ENCODE data around the gene CSRP1. TPM values are rescaled to one million over a fixed set of nuclear protein-coding genes. Genes with fewer than 3 reads are reported as not detected.

Gene CSRP1
- total and polyA plus RNA-seq, 2 donors: 39.7 to 170 TPM

- Histone ChIP-seq H3K4me1 (ENCODE audit: control insufficient read depth in 2 of 2, insufficient read depth in 2 of 2, low read length in 2 of 2) (peaks cover 7 to 24% of the 10 kb centered on the region in 2 donors), H3K27me3 (ENCODE audit: control insufficient read depth in 2 of 2, insufficient read depth in 1 of 2, low read length in 1 of 2) (peaks cover under 1 to 9% of the 10 kb centered on the region in 2 donors), H3K4me3 (ENCODE audit: low read length in 2 of 2) (no peak overlapping the region), H3K36me3 (ENCODE audit: control insufficient read depth in 2 of 2, insufficient read depth in 2 of 2, low read length in 1 of 2) (peaks cover 4 to 17% of the 10 kb centered on the region in 2 donors), H3K27ac (ENCODE audit: low read depth in 1 of 2, low read length in 1 of 2) (no peak overlapping the region), H3K9me3 (ENCODE audit: control insufficient read depth in 2 of 2, insufficient read depth in 1 of 2, low read length in 1 of 2) (no peaks in the 10 kb centered on the region)
- WGBS: 48% methylated on average over 3 of the region's 3 CpGs
- no peak for DNase-seq (ENCODE audit: low read depth in 6 of 9, low spot score in 9 of 9)
Observed at GRCh38 chr1:201486187-201486586, 20.7 kb downstream of the CSRP1 start.

GRCh38 chr1:201485184-201485774, 21.6 kb downstream of the CSRP1 start:
- Histone ChIP-seq H3K27me3 (ENCODE audit: control insufficient read depth in 2 of 2, insufficient read depth in 1 of 2, low read length in 1 of 2) (peaks cover 6 to 18% of the 10 kb centered on the region in 2 donors), H3K4me3 (ENCODE audit: low read length in 2 of 2) (no peak overlapping the region), H3K36me3 (ENCODE audit: control insufficient read depth in 2 of 2, insufficient read depth in 2 of 2, low read length in 1 of 2) (peaks cover 4 to 17% of the 10 kb centered on the region in 2 donors), H3K9me3 (ENCODE audit: control insufficient read depth in 2 of 2, insufficient read depth in 1 of 2, low read length in 1 of 2) (peaks cover 0 to 5% of the 10 kb centered on the region in 2 donors), H3K4me1 (ENCODE audit: control insufficient read depth in 2 of 2, insufficient read depth in 2 of 2, low read length in 2 of 2) (peaks cover 7 to 33% of the 10 kb centered on the region in 2 donors), H3K27ac (ENCODE audit: low read depth in 1 of 2, low read length in 1 of 2) (no peak overlapping the region)
- 98% methylated on average over 4 of the region's 4 CpGs for WGBS
- DNase-seq (ENCODE audit: low read depth in 6 of 9, low spot score in 9 of 9): no peak

GRCh38 chr1:201483373-201483949, 23.5 kb downstream of the CSRP1 start:
- H3K4me1 ChIP-seq (ENCODE audit: control insufficient read depth in 2 of 2, insufficient read depth in 2 of 2, low read length in 2 of 2): peaks cover 7 to 35% of the 10 kb centered on the region in 2 donors
- peak overlapping the region in 1 of 2 donors; percentile 30 for H3K27ac ChIP-seq (ENCODE audit: low read depth in 1 of 2, low read length in 1 of 2)
- peaks cover 12 to 27% of the 10 kb centered on the region in 2 donors for H3K27me3 ChIP-seq (ENCODE audit: control insufficient read depth in 2 of 2, insufficient read depth in 1 of 2, low read length in 1 of 2)
- H3K36me3 ChIP-seq (ENCODE audit: control insufficient read depth in 2 of 2, insufficient read depth in 2 of 2, low read length in 1 of 2): peaks cover 4 to 11% of the 10 kb centered on the region in 2 donors
- no peak for DNase-seq (ENCODE audit: low read depth in 6 of 9, low spot score in 9 of 9)
- no peak overlapping the region for H3K4me3 ChIP-seq (ENCODE audit: low read length in 2 of 2)
- H3K9me3 ChIP-seq (ENCODE audit: control insufficient read depth in 2 of 2, insufficient read depth in 1 of 2, low read length in 1 of 2): peaks cover 0 to 5% of the 10 kb centered on the region in 2 donors
- 96% methylated on average over 4 of the region's 4 CpGs for WGBS

- Histone ChIP-seq H3K4me1 (ENCODE audit: control insufficient read depth in 2 of 2, insufficient read depth in 2 of 2, low read length in 2 of 2) (peaks cover 7 to 35% of the 10 kb centered on the region in 2 donors), H3K27me3 (ENCODE audit: control insufficient read depth in 2 of 2, insufficient read depth in 1 of 2, low read length in 1 of 2) (peaks cover 12 to 27% of the 10 kb centered on the region in 2 donors)
- WGBS: 95% methylated on average over 5 of the region's 5 CpGs
Observed at GRCh38 chr1:201482755-201483154, 24.2 kb downstream of the CSRP1 start.

GRCh38 chr1:201481761-201482493, 25.0 kb downstream of the CSRP1 start:
- DNase-seq (ENCODE audit: low read depth in 6 of 9, low spot score in 9 of 9): peak in 8 of 9 donors; percentile 48 to 80 (median 59)
- WGBS: 6% methylated on average over 35 of the region's 35 CpGs
- Histone ChIP-seq H3K27ac (ENCODE audit: low read depth in 1 of 2, low read length in 1 of 2) (peak overlapping the region in 1 of 2 donors; percentile 24), H3K9me3 (ENCODE audit: control insufficient read depth in 2 of 2, insufficient read depth in 1 of 2, low read length in 1 of 2) (peaks cover 0 to 5% of the 10 kb centered on the region in 2 donors), H3K4me1 (ENCODE audit: control insufficient read depth in 2 of 2, insufficient read depth in 2 of 2, low read length in 2 of 2) (peaks cover 7 to 36% of the 10 kb centered on the region in 2 donors), H3K36me3 (ENCODE audit: control insufficient read depth in 2 of 2, insufficient read depth in 2 of 2, low read length in 1 of 2) (peaks cover 4 to 11% of the 10 kb centered on the region in 2 donors), H3K4me3 (ENCODE audit: low read length in 2 of 2) (peak overlapping the region in 1 of 2 donors; percentile 27), H3K27me3 (ENCODE audit: control insufficient read depth in 2 of 2, insufficient read depth in 1 of 2, low read length in 1 of 2) (peaks cover 12 to 27% of the 10 kb centered on the region in 2 donors)

More at GRCh38 chr1:201482755-201483154, 24.2 kb downstream of the CSRP1 start:
- Histone ChIP-seq H3K9me3 (ENCODE audit: control insufficient read depth in 2 of 2, insufficient read depth in 1 of 2, low read length in 1 of 2) (peaks cover 0 to 5% of the 10 kb centered on the region in 2 donors), H3K27ac (ENCODE audit: low read depth in 1 of 2, low read length in 1 of 2) (peak overlapping the region in 1 of 2 donors; percentile 51), H3K4me3 (ENCODE audit: low read length in 2 of 2) (no peak overlapping the region), H3K36me3 (ENCODE audit: control insufficient read depth in 2 of 2, insufficient read depth in 2 of 2, low read length in 1 of 2) (peaks cover 4 to 11% of the 10 kb centered on the region in 2 donors)
- no peak for DNase-seq (ENCODE audit: low read depth in 6 of 9, low spot score in 9 of 9)

GRCh38 chr1:201481004-201481380, 25.9 kb downstream of the CSRP1 start:
- Histone ChIP-seq H3K9me3 (ENCODE audit: control insufficient read depth in 2 of 2, insufficient read depth in 1 of 2, low read length in 1 of 2) (peaks cover 0 to 5% of the 10 kb centered on the region in 2 donors), H3K27me3 (ENCODE audit: control insufficient read depth in 2 of 2, insufficient read depth in 1 of 2, low read length in 1 of 2) (peaks cover 12 to 29% of the 10 kb centered on the region in 2 donors), H3K36me3 (ENCODE audit: control insufficient read depth in 2 of 2, insufficient read depth in 2 of 2, low read length in 1 of 2) (peaks cover 4 to 7% of the 10 kb centered on the region in 2 donors), H3K27ac (ENCODE audit: low read depth in 1 of 2, low read length in 1 of 2) (no peak overlapping the region), H3K4me1 (ENCODE audit: control insufficient read depth in 2 of 2, insufficient read depth in 2 of 2, low read length in 2 of 2) (peaks cover 7 to 36% of the 10 kb centered on the region in 2 donors), H3K4me3 (ENCODE audit: low read length in 2 of 2) (peak overlapping the region in 1 of 2 donors; percentile 9)
- 5% methylated on average over 17 of the region's 17 CpGs for WGBS
- no peak for DNase-seq (ENCODE audit: low read depth in 6 of 9, low spot score in 9 of 9)

- 10% methylated on average over 37 of the region's 37 CpGs for WGBS
- Histone ChIP-seq H3K4me3 (ENCODE audit: low read length in 2 of 2) (peak overlapping the region; percentile 4 to 9), H3K27me3 (ENCODE audit: control insufficient read depth in 2 of 2, insufficient read depth in 1 of 2, low read length in 1 of 2) (peaks cover 12 to 34% of the 10 kb centered on the region in 2 donors), H3K4me1 (ENCODE audit: control insufficient read depth in 2 of 2, insufficient read depth in 2 of 2, low read length in 2 of 2) (peaks cover 7 to 31% of the 10 kb centered on the region in 2 donors), H3K36me3 (ENCODE audit: control insufficient read depth in 2 of 2, insufficient read depth in 2 of 2, low read length in 1 of 2) (peaks cover 4 to 5% of the 10 kb centered on the region in 2 donors), H3K27ac (ENCODE audit: low read depth in 1 of 2, low read length in 1 of 2) (no peak overlapping the region), H3K9me3 (ENCODE audit: control insufficient read depth in 2 of 2, insufficient read depth in 1 of 2, low read length in 1 of 2) (peaks cover 0 to 5% of the 10 kb centered on the region in 2 donors)
- DNase-seq (ENCODE audit: low read depth in 6 of 9, low spot score in 9 of 9): peak in 2 of 9 donors; percentile 33 to 53
Observed at GRCh38 chr1:201480231-201481003, 26.5 kb downstream of the CSRP1 start.

- no peak overlapping the region for H3K27ac ChIP-seq (ENCODE audit: low read depth in 1 of 2, low read length in 1 of 2)
- 95% methylated on average over 4 of the region's 4 CpGs for WGBS
- H3K9me3 ChIP-seq (ENCODE audit: control insufficient read depth in 2 of 2, insufficient read depth in 1 of 2, low read length in 1 of 2): peaks cover 0 to 5% of the 10 kb centered on the region in 2 donors
- H3K4me3 ChIP-seq (ENCODE audit: low read length in 2 of 2): no peak overlapping the region
- peaks cover 12 to 38% of the 10 kb centered on the region in 2 donors for H3K27me3 ChIP-seq (ENCODE audit: control insufficient read depth in 2 of 2, insufficient read depth in 1 of 2, low read length in 1 of 2)
- H3K36me3 ChIP-seq (ENCODE audit: control insufficient read depth in 2 of 2, insufficient read depth in 2 of 2, low read length in 1 of 2): peaks cover 0 to 2% of the 10 kb centered on the region in 2 donors
- DNase-seq (ENCODE audit: low read depth in 6 of 9, low spot score in 9 of 9): no peak
- H3K4me1 ChIP-seq (ENCODE audit: control insufficient read depth in 2 of 2, insufficient read depth in 2 of 2, low read length in 2 of 2): peaks cover 7 to 31% of the 10 kb centered on the region in 2 donors
Observed at GRCh38 chr1:201479201-201479730, 27.7 kb downstream of the CSRP1 start.

All from thymus (tissue), 11 donors.